GM23338 (cell line): ENCODE results near the gene KRTAP12-2. TPM values are rescaled to one million over a fixed set of nuclear protein-coding genes. Genes with fewer than 3 reads are reported as not detected.

Experiments used
- CREB1 ChIP-seq: fragments of 250-450 bp; sonication (Bioruptor Pico); IDR thresholded peaks from 2 replicates; pipeline ENCODE4 v1.5.0; 2020; ENCODE audit warnings: low read depth, mild to moderate bottlenecking, moderate library complexity
- CTCF ChIP-seq, 2 experiments: fragments of 200-600 bp in 1 of 2; sonication (generic) in 1 of 2; conservative IDR thresholded peaks; 2 replicates each; pipeline versions ENCODE4 v1.5.1 to v1.6.1; 2016 to 2017; ENCODE audit warnings: antibody characterized with exemption in 2 of 2, low read depth in 2 of 2, mild to moderate bottlenecking in 2 of 2, moderate library complexity in 1 of 2
- EZH2phosphoT487 ChIP-seq: fragments of 200-600 bp; sonication (generic); IDR thresholded peaks from one replicate; pipeline ENCODE4 v1.8.1; 2018; ENCODE audit warnings: antibody characterized with exemption; ENCODE audit not compliant: unreplicated experiment
- NANOG ChIP-seq: IDR thresholded peaks from 2 replicates; pipeline ENCODE4 v1.6.1; 2016; ENCODE audit warnings: antibody characterized with exemption, borderline replicate concordance
- REST ChIP-seq: IDR thresholded peaks from one replicate; pipeline ENCODE4 v1.6.1; 2018; ENCODE audit warnings: antibody characterized with exemption; ENCODE audit not compliant: unreplicated experiment
- ZNF331 ChIP-seq: fragments of 250-450 bp; sonication (Bioruptor Pico); IDR thresholded peaks from 2 replicates; pipeline ENCODE4 v1.5.0; 2020; ENCODE audit warnings: low read depth, mild to moderate bottlenecking, moderate library complexity
- ZNF462 ChIP-seq: fragments of 250-450 bp; sonication (Bioruptor Pico); IDR thresholded peaks from 2 replicates; pipeline ENCODE4 v1.5.0; 2020; ENCODE audit warnings: mild to moderate bottlenecking, moderate library complexity
- polyA plus RNA-seq: library from polyadenylated mRNA; unstranded; fragments of >200 nt; fragmentation: Nextera tagmentation; extraction: Ambion mirVana; gene quantifications from 2 replicates; pipeline ENCODE4 v1.2.1, GENCODE V29; 2016
- total RNA-seq: library from RNA; depleted of rRNA; stranded (reverse); fragments of >200 nt; shearing (Covaris generic); gene quantifications from 2 replicates; pipeline ENCODE4 v1.2.3, GENCODE V29; 2014

Gene KRTAP12-2
- total and polyA plus RNA-seq, 2 experiments from 2014 or later: not detected

DNA sequence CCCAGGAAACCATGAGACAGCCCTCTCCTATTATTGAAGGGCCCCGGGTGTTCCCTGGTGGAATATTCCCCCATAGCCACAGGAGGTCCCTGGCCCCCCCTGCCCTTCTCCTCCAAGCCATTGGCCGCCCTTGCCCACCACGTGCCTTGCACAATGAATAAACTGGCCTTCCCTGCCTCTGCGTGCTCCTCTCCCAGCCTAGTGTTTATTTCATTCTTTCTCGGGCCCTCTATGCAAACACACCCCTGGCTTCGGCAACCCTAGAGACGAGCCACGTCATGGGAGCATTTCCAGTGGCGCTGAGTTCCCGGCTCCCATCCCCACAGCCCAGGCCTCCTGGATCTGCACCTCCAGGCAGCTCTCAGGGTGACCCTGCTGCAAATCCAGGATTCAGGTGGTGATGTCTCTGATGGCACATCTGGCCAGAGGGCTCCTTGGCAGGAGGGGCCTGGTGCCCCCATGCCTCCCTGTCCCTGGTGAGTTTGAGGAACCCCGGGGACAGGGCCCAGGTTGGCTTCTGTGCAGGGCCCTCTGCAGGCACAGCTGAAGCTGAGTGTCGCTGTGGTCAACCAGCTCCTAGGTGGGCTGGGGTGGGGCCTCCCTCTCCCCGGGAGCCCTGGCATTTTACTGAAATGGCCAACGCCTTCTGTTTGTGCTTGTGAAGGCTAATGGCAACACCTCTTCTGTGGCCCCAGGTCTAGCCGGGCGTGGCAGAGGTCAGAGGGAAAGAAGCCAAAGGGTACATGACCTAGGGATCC is 36.4 kb upstream of the KRTAP12-2 start (continued):
- TF ChIP-seq ZNF462 (CRISPR knock-in tag) (no peak), ZNF331 (CRISPR knock-in tag) (no peak), REST (no peak), CTCF (conservative IDR thresholded peaks at IDR 0.05; ENCODE audit: low read depth in 2 of 2) (no peak), CREB1 (CRISPR knock-in tag) (no peak), NANOG (no peak), EZH2phosphoT487 (no peak)
